Neuronal stem cell (in vitro differentiated cells): Measurements from ENCODE around the gene KIF26B.

ENCODE experiments used
- DNase-seq: peaks from one replicate; pipeline ENCODE4 v3.0.0-alpha.2; 2013; ENCODE audit warnings: low spot score
- H2AFZ ChIP-seq: one replicate; pipeline ENCODE4 v1.6.1; 2013; ENCODE audit warnings: mild to moderate bottlenecking, low read length, inconsistent platforms
- H2AK5ac ChIP-seq: 2 replicates; pipeline ENCODE4 v1.6.1; 2013; ENCODE audit warnings: low read depth, mild to moderate bottlenecking, inconsistent platforms, low read length, moderate library complexity, mixed read lengths
- H2BK120ac ChIP-seq: 2 replicates; pipeline ENCODE4 v1.6.1; 2013; ENCODE audit warnings: low read depth, mild to moderate bottlenecking, inconsistent platforms, low read length, moderate library complexity, mixed read lengths
- H2BK12ac ChIP-seq: one replicate; pipeline ENCODE4 v1.6.1; 2013; ENCODE audit warnings: low read length, inconsistent platforms
- H2BK15ac ChIP-seq: 2 replicates; pipeline ENCODE4 v1.6.1; 2013; ENCODE audit warnings: mild to moderate bottlenecking, low read length, inconsistent platforms, mixed read lengths
- H2BK5ac ChIP-seq: one replicate; pipeline ENCODE4 v1.6.1; 2013; ENCODE audit warnings: inconsistent platforms, mild to moderate bottlenecking, low read length, moderate library complexity
- H3K14ac ChIP-seq: one replicate; pipeline ENCODE4 v1.6.1; 2013; ENCODE audit warnings: low read length, inconsistent platforms
- H3K18ac ChIP-seq: 2 replicates; pipeline ENCODE4 v1.6.1; 2013; ENCODE audit warnings: low read length, inconsistent platforms
- H3K23ac ChIP-seq: 2 replicates; pipeline ENCODE4 v1.6.1; 2013; ENCODE audit warnings: low read depth, mild to moderate bottlenecking, mixed read lengths, low read length, inconsistent platforms; ENCODE audit not compliant: poor library complexity
- H3K27ac ChIP-seq: replicated peaks from 3 replicates; pipeline ENCODE4 v1.5.1; 2013; ENCODE audit warnings: low read length, inconsistent platforms
- H3K27me3 ChIP-seq, 3 experiments: 2 replicates each; pipeline ENCODE4 v1.6.1; 2013; ENCODE audit warnings: low read length in 3 of 3, mild to moderate bottlenecking in 2 of 3, inconsistent platforms in 1 of 3, low read depth in 1 of 3, mixed read lengths in 1 of 3, moderate library complexity in 1 of 3; ENCODE audit not compliant: control insufficient read depth in 3 of 3, insufficient read depth in 3 of 3
- H3K36me3 ChIP-seq, 2 donors: replicated peaks in 1 of 2; 2 replicates each; pipeline ENCODE4 v1.6.1; 2013; ENCODE audit warnings: low read length in 2 of 2; ENCODE audit not compliant: control insufficient read depth in 2 of 2, insufficient read depth in 2 of 2
- H3K4ac ChIP-seq: 2 replicates; pipeline ENCODE4 v1.6.1; 2013; ENCODE audit warnings: inconsistent platforms, mild to moderate bottlenecking, low read length, moderate library complexity
- H3K4me1 ChIP-seq, 2 donors: 1 replicate in 1 of 2; 2 replicates in 1 of 2; pipeline ENCODE4 v1.6.1; 2013; ENCODE audit warnings: low read length in 2 of 2, low read depth in 1 of 2; ENCODE audit not compliant: control insufficient read depth in 2 of 2, insufficient read depth in 1 of 2
- H3K4me2 ChIP-seq: one replicate; pipeline ENCODE4 v1.6.1; 2013; ENCODE audit warnings: mild to moderate bottlenecking, low read length, inconsistent platforms; ENCODE audit not compliant: insufficient read depth, poor library complexity, severe bottlenecking
- H3K4me3 ChIP-seq, 2 donors: 2 replicates each; pipeline ENCODE4 v1.5.1; 2013; ENCODE audit warnings: low read length in 2 of 2, mild to moderate bottlenecking in 2 of 2, inconsistent platforms in 1 of 2, moderate library complexity in 1 of 2
- H3K79me1 ChIP-seq: one replicate; pipeline ENCODE4 v1.6.1; 2013; ENCODE audit warnings: low read depth, mild to moderate bottlenecking, inconsistent platforms, low read length, moderate library complexity
- H3K9ac ChIP-seq: one replicate; pipeline ENCODE4 v1.6.1; 2013; ENCODE audit warnings: mild to moderate bottlenecking, low read depth, low read length, inconsistent platforms; ENCODE audit not compliant: poor library complexity
- H3K9me3 ChIP-seq, 2 donors: replicated peaks in 1 of 2; 2 replicates each; pipeline versions ENCODE3 to v1.6.1; 2013; ENCODE audit warnings: low read length in 2 of 2, mild to moderate bottlenecking in 2 of 2, inconsistent platforms in 1 of 2, low read depth in 1 of 2, mixed read lengths in 1 of 2, moderate library complexity in 1 of 2; ENCODE audit not compliant: control insufficient read depth in 2 of 2, insufficient read depth in 1 of 2
- H4K8ac ChIP-seq: one replicate; pipeline ENCODE4 v1.6.1; 2013; ENCODE audit warnings: low read depth, mild to moderate bottlenecking, inconsistent platforms, low read length, moderate library complexity
- H4K91ac ChIP-seq: one replicate; pipeline ENCODE4 v1.6.1; 2013; ENCODE audit warnings: low read length, low read depth, mild to moderate bottlenecking, inconsistent platforms; ENCODE audit not compliant: poor library complexity
- WGBS, 2 donors: extraction: QIAGEN DNeasy Blood & Tissue Kit; methylation state at CpG; one replicate each; pipeline ENCODE4 v1.1.7; 2013; ENCODE audit warnings: missing lambda C conversion rate in 2 of 2, mixed read lengths in 1 of 2; ENCODE audit not compliant: insufficient read length in 2 of 2, insufficient replicate concordance in 1 of 2; ENCODE audit errors: extremely low coverage in 2 of 2; 5-methylcytosine and 5-hydroxymethylcytosine counted together

The KIF26B gene

GRCh38 chr1:245608271-245608670 is 453.5 kb downstream of the KIF26B start:
- no peak overlapping the region for H3K18ac ChIP-seq
- no peak for DNase-seq
- H2BK120ac ChIP-seq = no peak overlapping the region
- H2BK12ac ChIP-seq = no peak overlapping the region
- no peak overlapping the region for H3K14ac ChIP-seq
- H4K91ac ChIP-seq = no peak overlapping the region
- peaks cover 0 to 5% of the 10 kb centered on the region in 2 donors for H3K4me1 ChIP-seq
- no peak overlapping the region for H2AK5ac ChIP-seq
- H2BK5ac ChIP-seq = no peak overlapping the region
- H3K23ac ChIP-seq = no peak overlapping the region
- no peaks in the 10 kb centered on the region for H3K27me3 ChIP-seq
- no peak overlapping the region for H3K4me2 ChIP-seq
- no peak overlapping the region for H3K4me3 ChIP-seq
- WGBS, 2 donors = no CpG with 5 or more reads among the region's 2 CpGs
- H3K9me3 ChIP-seq = peaks cover 0 to 5% of the 10 kb centered on the region in 2 donors
- H3K9ac ChIP-seq = no peak overlapping the region
- H3K27ac ChIP-seq = no peak overlapping the region
- peaks cover 0 to 31% of the 10 kb centered on the region in 2 donors for H3K36me3 ChIP-seq
- H3K79me1 ChIP-seq = no peaks in the 10 kb centered on the region
- H4K8ac ChIP-seq = no peak overlapping the region
- H2BK15ac ChIP-seq = no peak overlapping the region
- H3K4ac ChIP-seq = no peak overlapping the region
- H2AFZ ChIP-seq = no peak overlapping the region

DNA sequence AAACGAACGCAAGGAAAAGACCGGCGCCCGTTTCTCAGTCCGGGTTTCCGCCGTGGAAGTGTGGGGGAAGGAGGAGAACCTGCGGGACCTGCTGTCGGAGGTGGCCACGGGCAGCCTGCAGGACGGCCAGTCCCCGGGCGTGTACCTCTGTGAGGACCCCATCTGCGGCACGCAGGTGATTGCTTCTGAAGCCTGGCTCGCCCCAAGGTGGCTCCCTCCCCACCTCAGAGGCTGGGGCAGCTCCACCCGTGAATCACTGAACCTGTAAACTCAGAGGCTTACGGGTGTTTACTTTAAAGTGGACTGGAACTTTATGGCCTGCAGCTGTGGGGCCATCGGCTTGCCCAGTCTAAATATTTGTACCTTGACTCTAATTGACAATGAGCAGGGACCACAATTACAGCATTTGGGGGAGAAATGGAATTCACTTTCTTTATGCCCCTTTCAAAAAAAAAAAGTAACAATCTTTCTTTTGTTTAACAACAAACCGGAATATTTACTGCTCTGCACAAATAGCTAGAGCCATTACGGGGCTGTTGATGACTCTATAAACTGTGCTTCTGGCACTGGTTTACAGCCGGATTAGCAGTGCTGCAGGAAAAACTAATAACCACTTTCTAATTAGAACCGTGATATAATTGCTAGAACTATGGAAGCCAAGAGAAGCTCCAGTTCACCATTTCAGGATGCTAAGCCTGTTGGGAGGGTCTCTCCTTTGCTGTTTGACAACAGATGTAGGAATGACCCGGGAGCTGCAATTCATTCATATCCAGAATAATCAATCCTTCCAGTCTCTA is 454.8 kb downstream of the KIF26B start:
- H3K4me1 ChIP-seq = peaks cover 0 to 5% of the 10 kb centered on the region in 2 donors

DNA sequence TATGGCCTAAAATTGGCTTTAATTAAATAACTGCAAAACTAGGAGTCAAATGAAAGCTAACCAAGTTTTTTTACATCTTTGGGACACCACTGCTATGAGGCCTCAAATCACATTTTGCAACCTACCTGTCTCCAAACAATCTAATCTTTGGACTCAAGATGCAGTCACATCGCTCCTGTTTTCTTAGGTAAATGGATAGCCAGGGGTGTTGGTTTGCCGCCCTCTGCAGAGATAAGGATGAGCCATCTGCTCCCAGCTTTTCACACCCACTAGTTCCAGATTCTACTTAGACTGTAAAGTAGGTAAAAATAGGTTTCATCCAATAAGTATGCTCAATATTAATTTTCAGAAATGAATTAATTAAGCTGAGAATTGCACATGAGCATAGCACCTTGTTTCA is 456.5 kb downstream of the KIF26B start:
- WGBS, 2 donors = no CpG with 5 or more reads among the region's 2 CpGs

More for the DNA sequence above, 454.8 kb downstream of the KIF26B start:
- no peaks in the 10 kb centered on the region for H3K27me3 ChIP-seq
- H3K14ac ChIP-seq = no peak overlapping the region
- H2BK5ac ChIP-seq = no peak overlapping the region
- no peak overlapping the region for H3K27ac ChIP-seq
- H3K4me3 ChIP-seq = no peak overlapping the region
- WGBS, 2 donors = no CpG with 5 or more reads among the region's 25 CpGs
- H3K9ac ChIP-seq = no peak overlapping the region
- no peak overlapping the region for H2BK15ac ChIP-seq
- no peak overlapping the region for H3K23ac ChIP-seq
- peak overlapping the region; percentile 5 for H3K18ac ChIP-seq
- no peak for DNase-seq
- H2BK12ac ChIP-seq = no peak overlapping the region
- no peak overlapping the region for H2BK120ac ChIP-seq
- no peak overlapping the region for H3K4me2 ChIP-seq
- H4K91ac ChIP-seq = no peak overlapping the region
- H2AK5ac ChIP-seq = no peak overlapping the region
- H3K79me1 ChIP-seq = no peaks in the 10 kb centered on the region
- H3K9me3 ChIP-seq = peaks cover 0 to 5% of the 10 kb centered on the region in 2 donors
- H2AFZ ChIP-seq = no peak overlapping the region
- H3K36me3 ChIP-seq = peaks cover 0 to 33% of the 10 kb centered on the region in 2 donors
- H4K8ac ChIP-seq = no peak overlapping the region
- H3K4ac ChIP-seq = no peak overlapping the region

GRCh38 chr1:245614476-245614875 is 459.7 kb downstream of the KIF26B start:
- no peak overlapping the region for H3K14ac ChIP-seq
- peaks cover 0 to 7% of the 10 kb centered on the region in 2 donors for H3K4me1 ChIP-seq
- H2BK15ac ChIP-seq = no peak overlapping the region
- no peak for DNase-seq
- H3K9ac ChIP-seq = no peak overlapping the region
- peaks cover 0 to 36% of the 10 kb centered on the region in 2 donors for H3K36me3 ChIP-seq
- no peak overlapping the region for H4K91ac ChIP-seq
- H3K4me2 ChIP-seq = no peak overlapping the region
- H2AK5ac ChIP-seq = no peak overlapping the region
- H2AFZ ChIP-seq = no peak overlapping the region
- no peak overlapping the region for H3K4me3 ChIP-seq
- H4K8ac ChIP-seq = no peak overlapping the region
- WGBS, 2 donors = no CpG with 5 or more reads among the region's 13 CpGs
- H3K79me1 ChIP-seq = no peaks in the 10 kb centered on the region
- no peaks in the 10 kb centered on the region for H3K27me3 ChIP-seq
- no peak overlapping the region for H3K18ac ChIP-seq
- no peak overlapping the region for H2BK5ac ChIP-seq
- H3K27ac ChIP-seq = no peak overlapping the region
- H3K4ac ChIP-seq = no peak overlapping the region
- H3K9me3 ChIP-seq = peaks cover 2 to 5% of the 10 kb centered on the region in 2 donors
- H2BK120ac ChIP-seq = no peak overlapping the region
- H3K23ac ChIP-seq = no peak overlapping the region
- no peak overlapping the region for H2BK12ac ChIP-seq

More for the DNA sequence above, 456.5 kb downstream of the KIF26B start:
- Histone ChIP-seq H3K23ac (no peak overlapping the region), H2AK5ac (no peak overlapping the region), H3K27me3 (no peaks in the 10 kb centered on the region), H3K18ac (no peak overlapping the region), H2BK12ac (no peak overlapping the region), H4K91ac (no peak overlapping the region), H2BK120ac (no peak overlapping the region), H3K27ac (no peak overlapping the region), H3K36me3 (peaks cover 0 to 33% of the 10 kb centered on the region in 2 donors), H2AFZ (no peak overlapping the region), H3K79me1 (no peaks in the 10 kb centered on the region), H2BK15ac (no peak overlapping the region), H3K14ac (no peak overlapping the region), H3K4ac (no peak overlapping the region), H3K9ac (no peak overlapping the region), H4K8ac (no peak overlapping the region), H3K4me3 (no peak overlapping the region), H3K4me1 (peaks cover 0 to 7% of the 10 kb centered on the region in 2 donors), H3K4me2 (no peak overlapping the region), H3K9me3 (peaks cover 0 to 5% of the 10 kb centered on the region in 2 donors), H2BK5ac (no peak overlapping the region)
- DNase-seq = no peak
